LoVo (cell line): ENCODE data around the gene FAM193A.
A peak's percentile ranks its signal among the peaks of the same experiment; 100 is the strongest.
"Not testable (repeated sequence)": the region's sequence is repeated elsewhere in the genome, so short reads cannot be mapped to it uniquely, and the experiment has no call there.

Experiments
- DNase-seq: peaks from one replicate; pipeline ENCODE4 v3.0.0-alpha.2; 2016; ENCODE audit warnings: low spot score

The FAM193A gene

GRCh38 chr4:2750719-2751605 is 214.5 kb downstream of the FAM193A start:
- no peak for DNase-seq

- no peak for DNase-seq
Observed at GRCh38 chr4:2753436-2753835, 217.0 kb downstream of the FAM193A start.

- DNase-seq: no peak
Observed at GRCh38 chr4:2754848-2755819, 218.7 kb downstream of the FAM193A start.

DNA sequence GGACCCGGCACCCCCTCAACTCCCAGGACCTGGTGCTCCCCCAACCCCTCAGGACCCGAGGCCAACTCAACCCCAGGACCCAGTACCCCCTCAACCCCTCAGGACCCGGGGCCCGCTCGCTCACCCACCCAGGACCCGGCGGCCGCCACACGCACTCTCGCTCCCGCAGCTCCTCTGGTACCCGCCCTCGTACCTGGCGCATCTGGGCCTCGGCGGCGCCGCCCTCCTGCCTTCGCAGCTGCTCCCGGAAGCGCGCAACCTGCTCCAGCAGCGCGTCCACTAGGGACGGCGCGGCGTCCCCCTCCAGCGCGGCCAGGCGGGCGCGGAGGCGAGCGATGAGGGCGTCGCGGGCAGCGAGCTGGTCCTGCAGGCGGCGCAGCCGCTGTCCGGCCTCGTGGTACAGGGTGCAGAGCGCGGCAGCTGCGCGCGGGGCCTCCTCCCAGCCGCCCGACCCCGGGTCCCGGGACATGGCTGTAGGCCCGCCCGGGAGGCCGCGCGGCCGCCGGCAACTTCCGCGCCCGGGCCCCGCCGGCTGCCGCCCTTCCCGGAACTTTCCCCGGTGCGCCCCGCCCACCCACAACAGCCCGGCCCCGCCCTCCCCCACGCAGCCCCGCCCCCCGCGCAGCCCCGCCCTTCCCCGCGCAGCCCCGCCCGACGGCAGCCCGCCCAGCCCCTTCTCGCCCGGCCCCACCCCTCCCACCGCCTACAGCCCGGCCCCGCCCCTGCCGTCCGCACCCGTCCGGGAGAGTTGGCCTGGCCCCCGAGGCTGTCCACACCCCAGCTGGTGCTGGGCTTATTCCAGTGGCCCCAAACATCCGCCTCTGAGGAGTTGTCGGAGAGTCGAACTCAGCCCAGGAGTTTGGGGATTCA is 219.6 kb downstream of the FAM193A start, which contains the start of gene TNIP2:
TSS of gene TNIP2 (minus strand) at position 516 of the 870 bp plus-strand sequence. CDS start at position 469, 47 bp downstream.
- DNase-seq: peak; percentile 85

DNA sequence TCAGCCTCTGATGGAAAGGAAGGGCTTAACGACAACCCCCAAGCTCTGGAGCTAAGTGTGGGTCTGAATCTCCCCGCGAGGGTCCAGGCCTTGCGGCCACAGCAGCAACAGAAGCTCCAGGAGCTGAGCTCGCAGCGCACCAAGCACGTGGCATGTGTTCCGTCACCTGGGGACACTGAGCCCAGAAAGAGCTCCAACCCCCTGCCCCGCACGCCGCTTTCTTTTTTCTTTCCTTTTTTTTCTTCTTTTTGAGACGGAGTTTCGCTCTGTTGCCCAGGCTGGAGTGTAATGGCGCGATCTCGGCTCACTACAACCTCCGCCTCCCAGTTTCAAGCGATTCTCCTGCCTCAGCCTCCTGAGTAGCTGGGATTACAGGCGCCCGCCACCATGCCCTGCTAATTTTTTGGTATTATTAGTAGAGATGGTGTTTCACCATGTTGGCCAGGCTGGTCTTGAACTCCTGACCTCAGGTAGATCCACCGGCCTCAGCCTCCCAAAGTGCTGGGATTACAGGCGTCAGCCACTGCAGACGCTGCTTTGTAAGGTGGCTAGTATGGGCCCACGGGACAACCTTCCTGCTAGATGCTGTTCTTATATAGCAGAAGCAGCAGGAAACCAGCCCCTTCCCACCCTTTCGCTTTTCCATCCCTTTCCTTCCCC is 220.4 kb downstream of the FAM193A start:
- no peak for DNase-seq

GRCh38 chr4:2757426-2757825 is 221.0 kb downstream of the FAM193A start:
- no peak for DNase-seq

DNA sequence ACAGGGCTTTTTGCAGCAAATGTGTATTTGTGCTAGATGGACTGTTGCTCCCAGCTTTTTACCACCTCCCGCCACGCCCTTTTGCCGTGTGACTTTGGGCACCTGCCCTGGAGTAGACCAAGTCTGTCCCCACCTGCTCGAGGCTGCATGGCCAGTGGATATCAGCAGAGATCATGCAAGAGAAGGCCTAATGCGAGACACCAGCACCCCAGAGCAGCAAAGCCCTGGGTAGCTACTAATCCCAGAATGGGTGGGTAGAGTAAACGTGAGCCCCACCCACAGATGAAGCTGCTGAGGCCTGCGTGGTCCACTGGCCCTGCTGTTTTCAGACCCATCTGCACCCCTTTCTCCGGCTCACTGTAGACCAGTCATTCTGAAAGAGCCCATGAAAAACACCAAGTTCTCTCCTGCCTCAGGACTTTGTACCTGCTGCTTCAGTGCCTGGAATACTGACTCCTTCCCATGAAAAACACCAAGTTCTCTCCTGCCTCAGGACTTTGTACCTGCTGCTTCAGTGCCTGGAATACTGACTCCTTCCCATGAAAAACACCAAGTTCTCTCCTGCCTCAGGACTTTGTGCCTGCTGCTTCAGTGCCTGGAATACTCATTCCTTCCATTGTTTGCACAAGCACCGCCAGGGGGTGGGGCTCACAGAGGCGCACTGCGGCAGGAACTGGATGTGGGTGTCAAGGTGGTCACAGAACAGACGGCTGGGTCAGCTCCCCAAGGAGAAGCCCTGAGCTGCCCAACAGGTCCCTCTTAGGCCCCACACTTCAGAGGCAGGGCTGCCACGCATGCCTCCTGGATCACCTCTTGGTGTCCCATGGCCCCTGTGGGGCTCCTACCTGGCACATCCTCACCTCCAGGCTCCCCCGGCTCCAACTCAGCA is 224.8 kb downstream of the FAM193A start:
- peak; percentile 49 for DNase-seq

DNA sequence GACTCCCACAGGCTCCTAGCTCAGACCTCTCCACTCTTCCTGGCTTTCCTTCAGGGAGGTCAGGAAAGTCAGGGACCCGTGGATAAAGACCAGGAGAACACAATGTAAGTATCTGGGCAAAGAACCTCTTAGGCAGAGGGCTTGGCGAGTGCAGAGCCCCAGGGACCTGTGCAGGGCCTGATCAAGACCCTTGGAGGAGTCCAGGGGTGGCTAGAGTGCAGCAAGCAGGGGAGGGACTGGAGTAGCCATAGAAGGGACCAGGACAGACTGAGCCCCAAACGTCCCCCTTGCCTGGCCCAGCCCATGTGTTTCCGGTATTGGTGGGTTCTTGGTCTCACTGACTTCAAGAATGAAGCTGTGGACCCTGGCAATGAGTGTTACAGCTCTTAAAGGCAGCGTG is 225.6 kb downstream of the FAM193A start:
- DNase-seq: no peak

DNA sequence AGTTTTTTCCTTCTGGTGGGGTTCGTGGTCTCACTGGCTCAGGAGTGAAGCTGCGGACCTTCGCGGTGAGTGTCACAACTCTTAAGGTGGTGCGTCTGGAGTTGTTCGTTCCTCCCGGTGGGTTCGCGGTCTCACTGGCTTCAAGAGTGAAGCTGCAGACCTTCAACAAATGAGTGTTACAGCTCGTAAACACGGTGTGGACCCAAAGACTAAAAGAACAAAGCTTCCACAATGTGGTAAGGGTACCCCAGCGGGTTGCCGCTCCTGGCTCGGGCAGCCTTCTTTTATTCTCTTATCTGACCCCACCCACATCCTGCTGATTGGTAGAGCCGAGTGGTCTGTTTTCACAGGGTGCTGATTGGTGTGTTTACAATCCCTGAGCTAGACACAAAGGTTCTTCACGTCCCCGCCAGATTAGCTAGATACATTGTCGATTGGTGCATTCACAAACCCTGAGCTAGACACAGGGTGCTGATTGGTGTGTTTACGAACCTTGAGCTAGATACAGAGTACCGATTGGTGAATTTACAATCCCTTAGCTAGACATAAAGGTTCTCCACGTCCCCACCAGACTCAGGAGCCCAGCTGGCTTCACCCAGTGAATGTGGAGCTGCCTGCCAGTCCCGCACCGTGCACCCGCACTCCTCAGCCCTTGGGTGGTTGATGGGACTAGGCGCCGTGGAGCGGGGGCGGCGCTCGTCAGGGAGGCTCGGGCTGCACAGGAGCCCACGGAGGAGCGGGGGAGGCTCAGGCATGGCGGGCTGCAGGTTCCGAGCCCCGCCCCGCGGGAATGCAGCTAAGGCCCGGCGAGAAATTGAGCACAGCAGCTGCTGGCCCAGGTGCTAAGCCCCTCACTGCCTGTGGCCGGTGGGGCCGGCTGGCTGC is 226.3 kb downstream of the FAM193A start:
- DNase-seq: not testable (repeated sequence)

DNA sequence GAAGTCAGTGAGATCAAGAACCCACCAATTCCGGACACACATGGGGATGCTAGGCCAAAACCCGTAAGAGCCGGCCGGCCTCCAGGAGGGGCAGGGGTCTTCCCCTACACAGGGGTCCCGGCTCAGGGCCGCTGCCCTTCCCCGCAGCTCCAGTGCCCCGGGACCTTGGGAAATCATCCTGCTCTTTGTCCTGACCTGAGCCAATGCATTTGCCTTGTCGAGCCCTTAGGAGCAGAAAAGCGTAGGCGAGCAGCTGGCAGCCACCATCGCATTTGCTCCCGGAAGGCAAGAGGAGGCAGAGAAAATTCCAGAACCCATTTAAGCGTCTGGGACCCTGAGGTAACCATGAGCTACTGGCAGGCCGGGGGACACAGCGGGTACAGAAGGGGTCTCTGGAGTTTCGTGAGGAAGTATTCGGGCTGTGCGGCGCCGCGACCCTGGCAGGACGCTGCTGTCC is 227.1 kb downstream of the FAM193A start:
- no peak for DNase-seq

GRCh38 chr4:2765832-2766526 is 229.5 kb downstream of the FAM193A start:
- DNase-seq: no peak

- DNase-seq: no peak
Observed at GRCh38 chr4:2767046-2767704, 230.7 kb downstream of the FAM193A start.

DNA sequence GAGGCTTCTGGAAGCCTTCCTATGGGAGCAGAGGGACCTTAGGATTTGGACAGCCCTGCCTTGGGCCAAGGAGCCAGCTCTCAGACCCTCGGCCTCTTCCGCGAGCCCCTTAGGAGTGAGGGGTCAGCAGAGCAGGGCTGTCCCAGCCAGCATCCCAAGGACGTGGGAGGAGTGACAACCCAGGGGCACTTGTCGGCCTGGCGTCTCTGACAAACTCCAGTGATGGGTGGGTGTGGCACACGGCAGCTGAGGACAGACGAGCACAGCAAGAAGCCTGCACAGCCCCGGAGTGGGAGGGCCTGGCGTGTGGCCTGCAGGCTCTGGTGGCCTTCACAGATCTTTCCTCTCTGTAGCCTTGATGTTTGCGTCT is 231.2 kb downstream of the FAM193A start:
- no peak for DNase-seq

GRCh38 chr4:2768124-2768523 is 231.7 kb downstream of the FAM193A start:
- DNase-seq: no peak

DNA sequence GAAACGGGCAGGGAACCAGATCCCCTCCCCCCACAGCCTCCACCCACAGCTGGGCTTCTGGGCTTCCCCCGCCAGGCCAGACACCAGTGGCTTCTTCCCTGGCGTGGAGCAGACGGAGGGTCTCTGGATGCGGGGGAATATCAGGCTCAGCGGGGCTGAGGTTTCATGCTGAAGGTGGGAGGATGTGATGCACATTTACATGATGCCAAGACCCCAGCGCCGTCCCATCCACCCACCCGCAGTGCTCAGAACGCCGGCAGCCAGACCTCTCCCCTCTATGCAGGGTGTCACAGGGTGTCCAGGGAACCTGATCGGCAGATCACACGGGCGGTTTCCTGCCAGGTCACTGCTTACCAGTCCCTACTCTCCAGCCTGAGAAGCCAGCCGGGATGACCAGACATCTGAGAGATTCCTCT is 232.5 kb downstream of the FAM193A start:
- DNase-seq: no peak

- DNase-seq: no peak
Observed at GRCh38 chr4:2771264-2771663, 234.8 kb downstream of the FAM193A start.

- not testable (repeated sequence) for DNase-seq
Observed at GRCh38 chr4:2780643-2781042, 244.2 kb downstream of the FAM193A start.

DNA sequence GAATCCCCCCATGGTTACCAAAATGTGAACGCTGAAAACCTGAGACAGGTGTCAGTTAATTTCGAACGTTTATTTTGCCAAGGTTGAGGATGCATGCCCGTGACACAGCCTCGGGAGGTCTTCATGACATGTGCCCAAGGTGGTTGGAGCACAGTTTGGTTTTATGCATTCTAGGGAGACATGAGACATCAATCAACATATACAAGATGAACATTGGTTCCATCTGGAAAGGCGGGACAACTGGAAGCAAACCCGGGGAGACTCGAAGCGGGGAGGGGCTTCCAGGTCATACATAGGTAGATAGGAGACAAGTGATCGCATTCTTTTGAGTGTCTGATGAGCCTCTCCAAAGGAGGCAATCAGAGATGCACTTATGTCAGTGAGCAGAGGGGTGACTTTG is 245.5 kb downstream of the FAM193A start:
- DNase-seq: no peak
